ENCODE measurements around the gene PDCD10. TPM values are rescaled to one million over a fixed set of nuclear protein-coding genes. Genes with fewer than 3 reads are reported as not detected.

PDCD10 gene
- polyA plus RNA-seq, 1 experiment = 79.5 TPM

- Histone ChIP-seq H3K9me3 (ENCODE audit: control insufficient read depth, insufficient read depth, low read length) (no peaks in the 10 kb centered on the region), H3K27me3 (ENCODE audit: control insufficient read depth, insufficient read depth, low read length) (peaks cover 7% of the 10 kb centered on the region), H3K4me3 (ENCODE audit: low read depth, low read length) (no peak overlapping the region), H3K27ac (ENCODE audit: low read depth, low read length) (no peak overlapping the region)
- ChIA-PET CTCF (interaction anchor here (0.5 to 2.6 kb wide), 17 partner anchors 9 to 363 kb away, joined by 3 to 39 read pairs (median 4); partner anchors contain the start of gene ZBBX), POLR2A (no interaction called here)
- DNase-seq (ENCODE audit: low read depth, low spot score) = no peak
- TF ChIP-seq, protein P1, sequence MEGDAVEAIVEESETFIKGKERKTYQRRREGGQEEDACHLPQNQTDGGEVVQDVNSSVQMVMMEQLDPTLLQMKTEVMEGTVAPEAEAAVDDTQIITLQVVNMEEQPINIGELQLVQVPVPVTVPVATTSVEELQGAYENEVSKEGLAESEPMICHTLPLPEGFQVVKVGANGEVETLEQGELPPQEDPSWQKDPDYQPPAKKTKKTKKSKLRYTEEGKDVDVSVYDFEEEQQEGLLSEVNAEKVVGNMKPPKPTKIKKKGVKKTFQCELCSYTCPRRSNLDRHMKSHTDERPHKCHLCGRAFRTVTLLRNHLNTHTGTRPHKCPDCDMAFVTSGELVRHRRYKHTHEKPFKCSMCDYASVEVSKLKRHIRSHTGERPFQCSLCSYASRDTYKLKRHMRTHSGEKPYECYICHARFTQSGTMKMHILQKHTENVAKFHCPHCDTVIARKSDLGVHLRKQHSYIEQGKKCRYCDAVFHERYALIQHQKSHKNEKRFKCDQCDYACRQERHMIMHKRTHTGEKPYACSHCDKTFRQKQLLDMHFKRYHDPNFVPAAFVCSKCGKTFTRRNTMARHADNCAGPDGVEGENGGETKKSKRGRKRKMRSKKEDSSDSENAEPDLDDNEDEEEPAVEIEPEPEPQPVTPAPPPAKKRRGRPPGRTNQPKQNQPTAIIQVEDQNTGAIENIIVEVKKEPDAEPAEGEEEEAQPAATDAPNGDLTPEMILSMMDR (IDR thresholded peaks at IDR 0.05; ENCODE audit: low read depth, low read length) = peak; percentile 76
These were observed 6.4 kb upstream of the PDCD10 start for GRCh38 chr3:167740961-167741587.

GRCh38 chr3:167739190-167739810 is 4.6 kb upstream of the PDCD10 start:
- DNase-seq (ENCODE audit: low read depth, low spot score) = no peak
- POLR2A ChIA-PET = no interaction called here
- peaks cover 7% of the 10 kb centered on the region for H3K27me3 ChIP-seq (ENCODE audit: control insufficient read depth, insufficient read depth, low read length)
- no peak overlapping the region for H3K27ac ChIP-seq (ENCODE audit: low read depth, low read length)
- CTCF ChIA-PET = interaction anchor here (2.0 to 2.6 kb wide), 3 partner anchors 11 to 359 kb away, joined by 6 to 39 read pairs (median 10); partner anchors contain the start of gene ZBBX
- TF ChIP-seq, protein P1 (IDR thresholded peaks at IDR 0.05; ENCODE audit: low read depth, low read length) = no peak
- no peaks in the 10 kb centered on the region for H3K9me3 ChIP-seq (ENCODE audit: control insufficient read depth, insufficient read depth, low read length)
- H3K4me3 ChIP-seq (ENCODE audit: low read depth, low read length) = no peak overlapping the region

DNA sequence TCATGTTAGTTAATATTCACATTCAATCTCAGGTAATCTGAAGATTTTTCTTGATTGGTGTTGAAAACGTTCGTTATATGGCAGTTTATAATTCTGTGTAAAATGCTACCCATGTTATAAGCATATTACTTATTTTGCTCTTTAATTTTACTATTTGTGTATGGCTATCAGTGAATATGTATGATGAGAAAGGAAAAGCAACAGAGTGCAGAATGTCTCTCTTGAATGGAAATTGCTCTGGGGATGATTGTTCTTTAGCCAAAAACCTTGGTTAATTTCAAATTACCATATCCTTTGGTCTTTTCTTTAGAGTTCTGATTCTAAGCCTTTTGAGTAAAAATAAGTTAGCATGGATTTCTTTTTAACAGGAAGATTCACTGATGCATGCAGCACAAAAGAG is 3.3 kb upstream of the PDCD10 start:
- TF ChIP-seq, protein P1 (IDR thresholded peaks at IDR 0.05; ENCODE audit: low read depth, low read length) = no peak
- ChIA-PET CTCF (no interaction called here), POLR2A (no interaction called here)
- H3K27me3 ChIP-seq (ENCODE audit: control insufficient read depth, insufficient read depth, low read length) = peaks cover 7% of the 10 kb centered on the region
- no peak overlapping the region for H3K27ac ChIP-seq (ENCODE audit: low read depth, low read length)
- H3K4me3 ChIP-seq (ENCODE audit: low read depth, low read length) = no peak overlapping the region
- no peaks in the 10 kb centered on the region for H3K9me3 ChIP-seq (ENCODE audit: control insufficient read depth, insufficient read depth, low read length)
- no peak for DNase-seq (ENCODE audit: low read depth, low spot score)

- TF ChIP-seq, protein P1 (IDR thresholded peaks at IDR 0.05; ENCODE audit: low read depth, low read length) = no peak
- no peak overlapping the region for H3K4me3 ChIP-seq (ENCODE audit: low read depth, low read length)
- no peak for DNase-seq (ENCODE audit: low read depth, low spot score)
- H3K27me3 ChIP-seq (ENCODE audit: control insufficient read depth, insufficient read depth, low read length) = peaks cover 7% of the 10 kb centered on the region
- CTCF ChIA-PET = no interaction called here
- POLR2A ChIA-PET = no interaction called here
- no peak overlapping the region for H3K27ac ChIP-seq (ENCODE audit: low read depth, low read length)
- no peaks in the 10 kb centered on the region for H3K9me3 ChIP-seq (ENCODE audit: control insufficient read depth, insufficient read depth, low read length)
These were observed 2.3 kb upstream of the PDCD10 start for GRCh38 chr3:167736997-167737396.

DNA sequence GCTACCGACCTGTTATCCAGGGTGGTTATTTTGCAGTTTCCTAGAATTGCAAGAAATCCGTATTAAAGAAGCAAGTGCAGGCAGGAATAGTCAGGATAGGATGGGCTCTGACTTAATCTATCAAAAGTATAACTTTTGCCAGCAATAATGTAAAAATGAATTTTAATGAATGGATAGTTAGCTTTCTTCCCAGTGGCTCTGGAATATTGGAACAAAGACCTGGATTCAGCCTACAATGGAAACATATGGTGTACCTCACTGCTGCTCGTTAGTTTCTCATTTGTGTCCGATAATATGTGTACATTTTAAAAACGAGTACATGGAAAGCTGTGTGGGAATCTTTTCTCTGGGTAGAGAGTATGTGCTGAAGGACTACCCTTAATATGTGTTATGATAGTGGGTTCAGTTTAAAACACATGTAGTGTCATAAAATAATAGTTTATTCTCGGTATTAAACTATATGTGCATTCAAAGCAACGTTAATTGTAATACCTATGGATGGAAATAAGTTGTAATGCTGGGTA is 1.6 kb upstream of the PDCD10 start:
- Histone ChIP-seq H3K4me3 (ENCODE audit: low read depth, low read length) (peak overlapping the region; percentile 88), H3K9me3 (ENCODE audit: control insufficient read depth, insufficient read depth, low read length) (no peaks in the 10 kb centered on the region), H3K27me3 (ENCODE audit: control insufficient read depth, insufficient read depth, low read length) (peaks cover 7% of the 10 kb centered on the region), H3K27ac (ENCODE audit: low read depth, low read length) (no peak overlapping the region)
- TF ChIP-seq, protein P1 (IDR thresholded peaks at IDR 0.05; ENCODE audit: low read depth, low read length) = no peak
- POLR2A ChIA-PET = no interaction called here
- CTCF ChIA-PET = interaction anchor here (1.1 to 2.4 kb wide), 5 partner anchors 52 to 356 kb away, joined by 3 to 12 read pairs (median 5); no protein-coding TSS in a partner anchor
- no peak for DNase-seq (ENCODE audit: low read depth, low spot score)

All from AG04450 (cell line).